H1 (cell line): ENCODE results near the gene NXPH3. TPM values are rescaled to one million over a fixed set of nuclear protein-coding genes. Genes with fewer than 3 reads are reported as not detected.

Experiments
- TEAD4 ChIP-seq: IDR thresholded peaks from 2 replicates; pipeline ENCODE4 v1.6.1; 2012; ENCODE audit warnings: low read depth, low read length, inconsistent platforms, mixed read lengths
- polyA plus RNA-seq, 7 experiments: library from polyadenylated mRNA; depleted of rRNA in 3 of 7; stranded (reverse) in 5 of 7; unstranded in 2 of 7; fragments of >200 nt in 5 of 7; fragments of 200-250 nt in 2 of 7; gene quantifications; 1 replicate in 5 of 7; 2 replicates in 1 of 7; 4 replicates in 1 of 7; pipeline versions ENCODE4 v1.2.1 to v1.2.3, GENCODE V29; 2011 to 2013; ENCODE audit warnings: missing spikeins in 2 of 7, mixed read lengths in 2 of 7
- total RNA-seq: library from RNA; stranded (reverse); fragmentation: NEBNext Ultra II Directional; extraction: Animal tissue kit (Norgen Biotek cat#: 25700); gene quantifications from 2 replicates; pipeline ENCODE4 v1.2.1, GENCODE V29; 2021

Gene NXPH3
- total and polyA plus RNA-seq, 2 of the 8 experiments (the other 6 are each of a cell fraction or from before 2014, with no cell fraction given) = 2.5 to 3.7 TPM

DNA sequence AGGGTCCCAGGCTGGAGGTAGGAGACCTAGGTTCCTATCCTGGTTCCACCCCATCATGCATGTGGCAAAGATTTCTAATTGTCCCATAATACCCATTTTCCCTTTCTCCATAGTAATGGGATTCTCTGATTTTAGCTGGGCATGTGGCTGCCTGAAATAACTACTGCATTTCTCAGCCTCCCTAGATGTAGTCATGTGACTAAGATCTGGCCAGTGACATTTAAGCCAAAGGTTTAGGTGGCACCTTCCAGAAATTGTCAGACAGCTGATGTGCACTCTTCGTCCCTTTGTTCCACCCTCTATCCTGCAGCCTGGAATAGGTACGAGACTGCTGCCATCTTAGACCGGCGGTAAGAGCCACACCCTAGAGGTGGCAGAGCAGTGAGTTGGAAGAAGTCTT, 8.2 kb downstream of the NXPH3 start (continued):
- TF ChIP-seq TEAD4 = no peak
- TF ChIP-seq, all 59 proteins: peak for 0
